Adipocyte (in vitro differentiated cells): ENCODE results near the gene EFCAB13.
A peak's percentile ranks its signal among the peaks of the same experiment; 100 is the strongest.
"Not testable (repeated sequence)": the region's sequence is repeated elsewhere in the genome, so short reads cannot be mapped to it uniquely, and the experiment has no call there.

ENCODE experiments used
- DNase-seq: peaks from one replicate; pipeline ENCODE4 v3.0.0-alpha.2; 2015; ENCODE audit warnings: low read depth
- H3K27me3 ChIP-seq: replicated peaks from 2 replicates; pipeline ENCODE4 v1.7.0; 2013; ENCODE audit warnings: mild to moderate bottlenecking, low read length, moderate library complexity; ENCODE audit not compliant: control insufficient read depth, insufficient read depth
- H3K36me3 ChIP-seq: 2 replicates; pipeline ENCODE4 v1.7.0; 2013; ENCODE audit warnings: low read length, mild to moderate bottlenecking, moderate library complexity; ENCODE audit not compliant: control insufficient read depth, insufficient read depth, severe bottlenecking
- H3K4me1 ChIP-seq: 2 replicates; pipeline ENCODE4 v1.7.0; 2013; ENCODE audit warnings: mild to moderate bottlenecking, low read length, moderate library complexity; ENCODE audit not compliant: control insufficient read depth, insufficient read depth
- H3K4me3 ChIP-seq: 2 replicates; pipeline ENCODE4 v1.7.0; 2013; ENCODE audit warnings: mild to moderate bottlenecking, low read length, moderate library complexity
- H3K9ac ChIP-seq: 2 replicates; pipeline ENCODE4 v1.7.0; 2013; ENCODE audit warnings: mild to moderate bottlenecking, low read length, moderate library complexity
- H3K9me3 ChIP-seq: 2 replicates; pipeline ENCODE4 v1.7.0; 2013; ENCODE audit warnings: mild to moderate bottlenecking, low read length, moderate library complexity; ENCODE audit not compliant: control insufficient read depth

The EFCAB13 gene

DNA sequence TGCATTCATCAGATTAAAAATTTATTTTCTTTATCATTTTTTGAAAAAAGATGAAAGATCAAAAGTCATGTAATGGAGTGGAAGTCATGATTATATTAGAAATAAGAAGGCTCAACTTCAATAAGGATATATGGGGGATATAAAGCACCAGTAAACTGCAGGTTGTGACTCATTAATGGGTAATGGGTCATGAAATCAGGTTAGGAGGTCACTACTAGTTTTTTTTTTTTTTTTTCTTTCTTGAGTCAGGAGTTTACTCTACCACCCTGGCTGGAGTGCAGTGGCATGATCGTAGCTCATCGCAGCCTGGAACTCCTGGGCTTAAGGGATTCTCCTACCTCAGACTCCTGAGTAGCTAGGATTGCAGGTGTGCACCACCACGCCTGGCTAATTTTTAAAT lies 14.3 kb downstream of the EFCAB13 start:
- H3K36me3 ChIP-seq: no peaks in the 10 kb centered on the region
- no peaks in the 10 kb centered on the region for H3K9me3 ChIP-seq
- no peak for DNase-seq
- H3K9ac ChIP-seq: no peak overlapping the region
- H3K4me3 ChIP-seq: no peak overlapping the region
- H3K4me1 ChIP-seq: no peaks in the 10 kb centered on the region
- no peaks in the 10 kb centered on the region for H3K27me3 ChIP-seq

DNA sequence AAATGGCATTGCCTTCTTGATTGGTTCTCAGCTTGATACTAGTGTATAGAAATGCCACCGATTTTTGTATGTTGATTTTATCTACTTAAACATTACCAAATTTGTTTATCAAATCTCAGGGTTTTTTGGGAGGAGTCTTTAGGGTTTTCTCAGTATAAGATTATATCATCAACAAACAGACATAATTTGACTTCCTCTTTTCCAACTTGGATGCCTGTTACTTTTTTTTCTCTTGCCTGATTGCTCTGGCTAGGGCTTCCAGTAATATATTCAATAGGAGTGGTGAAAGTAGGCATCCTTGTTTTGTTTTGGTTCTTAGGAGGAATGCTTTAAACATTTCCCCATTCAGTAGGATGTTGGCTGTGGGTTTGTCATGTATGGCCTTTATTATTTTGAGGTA lies 29.1 kb downstream of the EFCAB13 start:
- no peaks in the 10 kb centered on the region for H3K4me1 ChIP-seq
- no peak overlapping the region for H3K4me3 ChIP-seq
- no peak for DNase-seq
- H3K9ac ChIP-seq: no peak overlapping the region
- H3K27me3 ChIP-seq: no peaks in the 10 kb centered on the region
- H3K36me3 ChIP-seq: no peaks in the 10 kb centered on the region
- no peaks in the 10 kb centered on the region for H3K9me3 ChIP-seq

DNA sequence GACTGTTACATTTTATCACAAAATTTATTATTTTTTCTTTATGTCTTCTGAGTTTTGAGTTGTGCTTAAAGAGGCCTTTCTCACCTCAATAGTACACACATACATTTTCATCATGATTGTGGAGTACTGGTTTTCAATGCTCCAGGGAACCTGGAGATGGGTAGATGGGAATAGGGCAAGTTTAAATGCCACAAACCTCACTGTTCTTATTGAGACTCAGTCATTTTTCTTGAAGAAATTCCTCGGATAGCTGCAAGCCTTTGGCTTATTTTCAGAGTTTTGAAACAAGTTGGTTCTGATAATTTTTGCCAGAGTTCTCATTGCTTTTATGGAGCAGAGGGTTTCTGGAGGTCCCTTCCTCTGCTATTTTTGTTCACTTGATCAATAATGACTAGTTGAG lies 34.9 kb downstream of the EFCAB13 start:
- Histone ChIP-seq H3K4me3 (no peak overlapping the region), H3K9me3 (no peaks in the 10 kb centered on the region), H3K4me1 (no peaks in the 10 kb centered on the region), H3K9ac (no peak overlapping the region), H3K27me3 (no peaks in the 10 kb centered on the region), H3K36me3 (no peaks in the 10 kb centered on the region)
- DNase-seq: no peak

DNA sequence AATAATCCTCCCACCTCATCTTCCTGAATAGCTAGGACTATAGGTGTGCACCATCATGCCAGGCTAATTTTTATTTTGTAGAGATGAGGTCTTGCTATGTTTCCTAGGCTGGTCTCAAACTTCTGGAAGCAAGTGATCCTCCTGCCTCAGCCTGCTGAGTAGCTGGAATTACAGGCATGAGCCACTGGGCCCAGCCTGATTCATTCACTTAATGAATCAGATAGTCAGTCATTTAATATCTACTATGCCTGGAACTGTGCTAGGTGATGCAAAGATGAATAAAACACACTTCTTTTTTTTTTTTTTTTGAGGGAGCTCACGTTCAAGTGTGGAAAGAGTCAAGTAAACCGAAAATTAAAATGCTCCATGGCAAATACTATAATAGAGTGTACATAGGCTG lies 39.4 kb downstream of the EFCAB13 start:
- Histone ChIP-seq H3K36me3 (no peaks in the 10 kb centered on the region), H3K27me3 (no peaks in the 10 kb centered on the region), H3K9ac (no peak overlapping the region), H3K4me1 (no peaks in the 10 kb centered on the region), H3K4me3 (no peak overlapping the region), H3K9me3 (no peaks in the 10 kb centered on the region)
- no peak for DNase-seq

DNA sequence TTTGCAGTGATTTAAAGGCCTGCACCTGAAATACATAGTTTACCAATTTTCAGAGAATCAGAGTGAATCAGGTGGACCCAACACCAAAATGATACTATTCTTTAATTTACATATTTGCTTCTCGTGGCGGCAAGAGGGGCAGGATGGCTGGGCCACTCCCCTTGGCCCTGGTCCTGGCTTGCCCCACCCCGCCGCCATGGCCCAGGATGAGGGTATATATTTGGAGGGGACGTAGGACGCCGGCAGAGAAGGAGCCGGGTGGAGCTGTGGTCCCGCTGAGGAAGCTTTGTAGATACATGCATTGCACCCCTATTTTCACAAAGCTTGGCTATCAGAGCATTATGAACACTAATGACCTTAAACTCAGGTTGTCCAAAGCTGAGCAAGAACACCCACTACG lies 43.5 kb downstream of the EFCAB13 start:
- Histone ChIP-seq H3K9me3 (peaks cover under 1% of the 10 kb centered on the region), H3K4me3 (no peak overlapping the region), H3K9ac (no peak overlapping the region), H3K27me3 (no peaks in the 10 kb centered on the region), H3K36me3 (no peaks in the 10 kb centered on the region), H3K4me1 (no peaks in the 10 kb centered on the region)
- no peak for DNase-seq

DNA sequence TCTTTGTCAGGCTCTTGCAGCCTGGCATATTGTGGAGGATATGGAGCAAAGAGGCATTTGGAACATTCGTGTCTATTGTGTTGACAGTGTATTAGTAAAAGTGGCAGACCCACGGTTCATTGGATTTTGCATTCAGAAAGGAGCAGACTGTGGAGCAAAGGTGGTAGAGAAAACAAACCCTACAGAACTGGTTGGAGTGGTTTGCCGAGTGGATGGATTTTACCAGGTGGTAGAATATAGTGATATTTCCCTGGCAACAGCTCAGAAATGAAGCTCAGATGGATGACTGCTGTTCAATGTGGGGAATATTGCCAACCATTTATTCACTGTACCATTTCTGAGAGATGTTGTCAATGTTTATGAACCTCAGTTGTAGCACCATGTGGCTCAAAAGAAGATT lies 44.5 kb downstream of the EFCAB13 start:
- DNase-seq: no peak
- Histone ChIP-seq H3K9ac (no peak overlapping the region), H3K9me3 (peaks cover 11% of the 10 kb centered on the region)

DNA sequence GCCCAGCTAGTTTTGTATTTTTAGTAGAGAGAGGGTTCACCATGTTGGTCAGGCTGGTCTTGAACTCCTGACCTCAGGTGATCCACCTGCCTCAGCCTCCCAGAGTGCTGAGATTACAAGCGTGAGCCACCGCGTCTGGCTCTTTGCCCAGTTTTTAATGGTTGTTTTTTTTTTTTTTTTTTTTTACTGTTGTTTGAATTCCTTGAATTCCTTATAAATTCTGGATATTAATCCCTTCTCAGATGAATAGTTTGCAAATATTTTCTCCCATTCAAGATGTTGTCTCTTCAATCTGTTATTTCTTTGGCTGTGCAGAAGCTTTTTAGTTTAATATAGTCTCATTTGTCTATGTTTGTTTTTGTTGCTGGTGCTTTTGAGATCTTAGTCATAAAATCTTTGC lies 47.1 kb downstream of the EFCAB13 start:
- not testable (repeated sequence) for H3K27me3 ChIP-seq, H3K4me1 ChIP-seq, H3K36me3 ChIP-seq, DNase-seq, H3K4me3 ChIP-seq, H3K9ac ChIP-seq
- peaks cover 11% of the 10 kb centered on the region for H3K9me3 ChIP-seq

More for the DNA sequence above, 44.5 kb downstream of the EFCAB13 start:
- Histone ChIP-seq H3K36me3 (no peaks in the 10 kb centered on the region), H3K4me1 (no peaks in the 10 kb centered on the region), H3K27me3 (no peaks in the 10 kb centered on the region), H3K4me3 (no peak overlapping the region)

DNA sequence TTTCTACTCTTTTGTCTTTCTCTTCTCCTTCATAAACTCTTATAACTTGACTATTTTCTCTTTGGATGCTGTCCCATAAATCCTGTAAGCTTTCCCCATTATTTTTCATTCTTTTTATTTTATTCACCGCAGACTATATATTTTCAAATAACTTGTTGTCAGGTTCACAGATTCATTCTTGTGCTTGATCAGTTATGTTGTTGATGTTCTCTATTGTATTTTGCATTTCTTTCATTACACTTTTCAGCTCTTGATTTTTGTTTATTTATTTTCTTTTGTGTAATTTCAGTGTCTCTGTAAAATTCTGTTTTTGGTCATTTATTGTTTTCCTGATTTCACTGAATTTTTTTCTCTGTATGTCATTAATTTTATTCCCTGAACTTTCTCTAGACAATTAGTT lies 49.2 kb downstream of the EFCAB13 start:
- Histone ChIP-seq H3K9me3 (peaks cover 11% of the 10 kb centered on the region), H3K36me3 (no peaks in the 10 kb centered on the region), H3K27me3 (no peaks in the 10 kb centered on the region), H3K4me1 (no peaks in the 10 kb centered on the region), H3K4me3 (peak overlapping the region; percentile 29), H3K9ac (no peak overlapping the region)
- no peak for DNase-seq

DNA sequence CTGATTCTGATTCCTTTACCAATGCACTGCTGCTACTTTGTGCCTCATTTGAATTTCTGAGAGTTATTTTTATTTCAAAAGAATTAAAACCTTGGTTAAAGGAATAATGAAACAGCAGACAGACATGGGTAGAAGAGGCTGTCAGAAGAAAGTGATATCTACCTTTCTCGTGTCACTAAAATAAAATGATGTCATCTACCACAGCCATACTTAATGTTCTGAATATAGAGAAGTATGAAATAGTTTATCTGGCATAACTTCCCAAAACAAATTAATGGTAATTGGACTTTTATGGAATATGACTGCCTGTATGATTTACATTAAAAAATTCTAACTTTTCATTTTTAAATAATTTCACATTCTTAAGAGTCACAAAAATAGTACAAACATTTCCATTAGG lies 52.5 kb downstream of the EFCAB13 start:
- Histone ChIP-seq H3K4me1 (no peaks in the 10 kb centered on the region), H3K9me3 (peaks cover 11% of the 10 kb centered on the region), H3K27me3 (no peaks in the 10 kb centered on the region), H3K9ac (no peak overlapping the region), H3K36me3 (no peaks in the 10 kb centered on the region), H3K4me3 (no peak overlapping the region)
- DNase-seq: no peak

DNA sequence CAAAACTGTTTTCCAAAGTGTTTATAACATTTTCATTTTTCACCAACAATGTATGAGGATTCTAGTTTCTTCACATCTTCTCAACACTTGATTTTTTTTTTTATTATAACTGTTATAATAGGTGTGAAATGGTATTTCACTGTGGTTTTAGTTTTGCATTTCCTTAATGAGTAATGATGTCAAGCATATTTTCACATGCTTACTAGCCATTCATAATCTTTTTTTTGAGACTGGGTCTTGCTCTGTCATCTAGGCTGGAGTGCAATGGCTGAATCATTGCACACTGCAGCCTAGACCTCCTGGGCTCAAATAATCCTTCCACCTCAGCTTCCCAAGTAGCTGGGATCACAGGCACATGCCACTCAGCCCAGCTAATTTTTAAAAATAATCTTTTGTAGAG lies 65.1 kb downstream of the EFCAB13 start:
- Histone ChIP-seq H3K4me1 (no peaks in the 10 kb centered on the region), H3K4me3 (no peak overlapping the region), H3K36me3 (no peaks in the 10 kb centered on the region), H3K27me3 (no peaks in the 10 kb centered on the region), H3K9ac (no peak overlapping the region), H3K9me3 (peaks cover under 1% of the 10 kb centered on the region)
- no peak for DNase-seq

DNA sequence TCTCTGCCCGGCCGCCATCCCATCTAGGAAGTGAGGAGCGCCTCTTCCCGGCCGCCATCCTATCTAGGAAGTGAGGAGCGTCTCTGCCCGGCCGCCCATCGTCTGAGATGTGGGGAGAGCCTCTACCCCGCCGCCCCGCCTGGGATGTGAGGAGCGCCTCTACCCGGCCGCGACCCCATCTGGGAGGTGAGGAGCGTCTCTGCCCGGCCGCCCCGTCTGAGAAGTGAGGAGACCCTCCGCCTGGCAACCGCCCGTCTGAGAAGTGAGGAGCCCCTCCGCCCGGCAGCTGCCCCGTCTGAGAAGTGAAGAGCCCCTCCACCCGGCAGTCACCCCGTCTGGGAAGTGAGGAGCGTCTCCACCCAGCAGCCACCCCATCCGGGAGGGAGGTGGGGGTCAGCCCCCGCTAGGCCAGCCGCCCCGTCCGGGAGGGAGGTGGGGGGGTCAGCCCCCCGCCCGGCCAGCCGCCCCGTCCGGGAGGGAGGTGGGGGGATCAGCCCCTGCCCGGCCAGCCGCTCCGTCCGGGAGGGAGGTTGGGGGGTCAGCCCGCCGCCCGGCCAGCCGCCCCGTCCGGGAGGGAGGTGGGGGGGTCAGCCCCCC lies 73.9 kb downstream of the EFCAB13 start:
- not testable (repeated sequence) for DNase-seq, H3K4me1 ChIP-seq, H3K4me3 ChIP-seq, H3K36me3 ChIP-seq, H3K27me3 ChIP-seq, H3K9ac ChIP-seq, H3K9me3 ChIP-seq

DNA sequence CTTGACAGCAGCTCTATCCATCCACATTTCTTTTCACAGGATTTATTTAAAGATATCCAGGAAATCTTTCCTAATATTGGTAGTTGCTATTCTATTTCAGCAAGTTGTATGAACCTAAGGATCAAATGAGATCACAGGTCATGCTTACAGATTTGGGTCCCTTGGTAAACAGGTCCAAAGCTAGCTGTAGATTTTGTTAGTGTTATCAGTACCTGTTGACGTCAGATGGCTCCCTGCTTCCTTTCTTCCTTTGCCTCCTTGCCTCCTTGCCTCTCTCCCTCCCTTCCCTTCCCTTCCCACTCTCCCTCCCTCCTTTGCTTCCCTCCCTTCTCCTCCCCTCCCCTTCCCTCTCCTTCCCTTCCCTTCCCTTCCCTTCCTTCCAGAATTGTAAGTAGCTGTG lies 76.6 kb downstream of the EFCAB13 start:
- Histone ChIP-seq H3K4me3 (no peak overlapping the region), H3K36me3 (no peaks in the 10 kb centered on the region), H3K27me3 (no peaks in the 10 kb centered on the region), H3K9me3 (no peaks in the 10 kb centered on the region), H3K9ac (no peak overlapping the region), H3K4me1 (no peaks in the 10 kb centered on the region)
- DNase-seq: no peak
